ENCODE results near the gene CCDC57.

Gene CCDC57

GRCh38 chr17:82252511-82253178 is 40.0 kb upstream of the CCDC57 start:
- Histone ChIP-seq H3K9me3 (ENCODE audit: control insufficient read depth, low read length) (no peaks in the 10 kb centered on the region), H3K4me1 (ENCODE audit: control insufficient read depth, insufficient read depth, low read length) (peaks cover 2% of the 10 kb centered on the region), H3K36me3 (ENCODE audit: control insufficient read depth, insufficient read depth, low read length, severe bottlenecking) (peaks cover 86% of the 10 kb centered on the region), H3K9ac (ENCODE audit: low read length) (no peak overlapping the region), H3K27me3 (replicated peaks; ENCODE audit: control insufficient read depth, insufficient read depth, low read length) (no peaks in the 10 kb centered on the region), H3K4me3 (ENCODE audit: low read length) (no peak overlapping the region)
- no peak for DNase-seq (ENCODE audit: low read depth)

- no peak for DNase-seq (ENCODE audit: low read depth)
- no peaks in the 10 kb centered on the region for H3K27me3 ChIP-seq (replicated peaks; ENCODE audit: control insufficient read depth, insufficient read depth, low read length)
- no peak overlapping the region for H3K9ac ChIP-seq (ENCODE audit: low read length)
- peaks cover 84% of the 10 kb centered on the region for H3K36me3 ChIP-seq (ENCODE audit: control insufficient read depth, insufficient read depth, low read length, severe bottlenecking)
- H3K4me3 ChIP-seq (ENCODE audit: low read length) = no peak overlapping the region
- no peaks in the 10 kb centered on the region for H3K9me3 ChIP-seq (ENCODE audit: control insufficient read depth, low read length)
- peaks cover 17% of the 10 kb centered on the region for H3K4me1 ChIP-seq (ENCODE audit: control insufficient read depth, insufficient read depth, low read length)
These were observed 38.3 kb upstream of the CCDC57 start for GRCh38 chr17:82250868-82251500.

- H3K36me3 ChIP-seq (ENCODE audit: control insufficient read depth, insufficient read depth, low read length, severe bottlenecking) = peaks cover 84% of the 10 kb centered on the region
- no peak for DNase-seq (ENCODE audit: low read depth)
- no peak overlapping the region for H3K9ac ChIP-seq (ENCODE audit: low read length)
- peaks cover 19% of the 10 kb centered on the region for H3K4me1 ChIP-seq (ENCODE audit: control insufficient read depth, insufficient read depth, low read length)
- no peaks in the 10 kb centered on the region for H3K9me3 ChIP-seq (ENCODE audit: control insufficient read depth, low read length)
- no peak overlapping the region for H3K4me3 ChIP-seq (ENCODE audit: low read length)
- H3K27me3 ChIP-seq (replicated peaks; ENCODE audit: control insufficient read depth, insufficient read depth, low read length) = no peaks in the 10 kb centered on the region
These were observed 37.4 kb upstream of the CCDC57 start for GRCh38 chr17:82249896-82250581.

GRCh38 chr17:82248815-82249674 is 36.4 kb upstream of the CCDC57 start:
- Histone ChIP-seq H3K36me3 (ENCODE audit: control insufficient read depth, insufficient read depth, low read length, severe bottlenecking) (peaks cover 94% of the 10 kb centered on the region), H3K4me3 (ENCODE audit: low read length) (no peak overlapping the region), H3K27me3 (replicated peaks; ENCODE audit: control insufficient read depth, insufficient read depth, low read length) (no peaks in the 10 kb centered on the region)

GRCh38 chr17:82247856-82248671 is 35.4 kb upstream of the CCDC57 start:
- Histone ChIP-seq H3K4me3 (ENCODE audit: low read length) (no peak overlapping the region), H3K27me3 (replicated peaks; ENCODE audit: control insufficient read depth, insufficient read depth, low read length) (no peaks in the 10 kb centered on the region), H3K36me3 (ENCODE audit: control insufficient read depth, insufficient read depth, low read length, severe bottlenecking) (peaks cover 98% of the 10 kb centered on the region), H3K9me3 (ENCODE audit: control insufficient read depth, low read length) (no peaks in the 10 kb centered on the region), H3K9ac (ENCODE audit: low read length) (peak overlapping the region; percentile 50), H3K4me1 (ENCODE audit: control insufficient read depth, insufficient read depth, low read length) (peaks cover 25% of the 10 kb centered on the region)
- DNase-seq (ENCODE audit: low read depth) = no peak

More at GRCh38 chr17:82248815-82249674, 36.4 kb upstream of the CCDC57 start:
- Histone ChIP-seq H3K4me1 (ENCODE audit: control insufficient read depth, insufficient read depth, low read length) (peaks cover 19% of the 10 kb centered on the region), H3K9me3 (ENCODE audit: control insufficient read depth, low read length) (no peaks in the 10 kb centered on the region), H3K9ac (ENCODE audit: low read length) (no peak overlapping the region)
- no peak for DNase-seq (ENCODE audit: low read depth)

GRCh38 chr17:82247182-82247823 is 34.7 kb upstream of the CCDC57 start:
- Histone ChIP-seq H3K4me1 (ENCODE audit: control insufficient read depth, insufficient read depth, low read length) (peaks cover 32% of the 10 kb centered on the region), H3K9ac (ENCODE audit: low read length) (peak overlapping the region; percentile 50), H3K9me3 (ENCODE audit: control insufficient read depth, low read length) (no peaks in the 10 kb centered on the region), H3K36me3 (ENCODE audit: control insufficient read depth, insufficient read depth, low read length, severe bottlenecking) (peaks cover 91% of the 10 kb centered on the region), H3K27me3 (replicated peaks; ENCODE audit: control insufficient read depth, insufficient read depth, low read length) (no peaks in the 10 kb centered on the region), H3K4me3 (ENCODE audit: low read length) (no peak overlapping the region)
- DNase-seq (ENCODE audit: low read depth) = no peak

GRCh38 chr17:82246365-82247181 is 33.9 kb upstream of the CCDC57 start:
- no peak overlapping the region for H3K4me3 ChIP-seq (ENCODE audit: low read length)
- H3K9me3 ChIP-seq (ENCODE audit: control insufficient read depth, low read length) = no peaks in the 10 kb centered on the region
- peaks cover 84% of the 10 kb centered on the region for H3K36me3 ChIP-seq (ENCODE audit: control insufficient read depth, insufficient read depth, low read length, severe bottlenecking)
- H3K27me3 ChIP-seq (replicated peaks; ENCODE audit: control insufficient read depth, insufficient read depth, low read length) = no peaks in the 10 kb centered on the region
- no peak for DNase-seq (ENCODE audit: low read depth)
- peaks cover 37% of the 10 kb centered on the region for H3K4me1 ChIP-seq (ENCODE audit: control insufficient read depth, insufficient read depth, low read length)
- peak overlapping the region; percentile 50 for H3K9ac ChIP-seq (ENCODE audit: low read length)

- no peak for DNase-seq (ENCODE audit: low read depth)
- Histone ChIP-seq H3K27me3 (replicated peaks; ENCODE audit: control insufficient read depth, insufficient read depth, low read length) (no peaks in the 10 kb centered on the region), H3K9ac (ENCODE audit: low read length) (peak overlapping the region; percentile 50), H3K36me3 (ENCODE audit: control insufficient read depth, insufficient read depth, low read length, severe bottlenecking) (peaks cover 78% of the 10 kb centered on the region), H3K4me3 (ENCODE audit: low read length) (no peak overlapping the region), H3K9me3 (ENCODE audit: control insufficient read depth, low read length) (no peaks in the 10 kb centered on the region), H3K4me1 (ENCODE audit: control insufficient read depth, insufficient read depth, low read length) (peaks cover 43% of the 10 kb centered on the region)
These were observed 33.4 kb upstream of the CCDC57 start for GRCh38 chr17:82246040-82246364.

- H3K36me3 ChIP-seq (ENCODE audit: control insufficient read depth, insufficient read depth, low read length, severe bottlenecking) = peaks cover 72% of the 10 kb centered on the region
These were observed 32.7 kb upstream of the CCDC57 start for GRCh38 chr17:82245134-82246039.

More at GRCh38 chr17:82245134-82246039, 32.7 kb upstream of the CCDC57 start:
- DNase-seq (ENCODE audit: low read depth) = no peak
- no peaks in the 10 kb centered on the region for H3K9me3 ChIP-seq (ENCODE audit: control insufficient read depth, low read length)
- no peak overlapping the region for H3K4me3 ChIP-seq (ENCODE audit: low read length)
- H3K4me1 ChIP-seq (ENCODE audit: control insufficient read depth, insufficient read depth, low read length) = peaks cover 49% of the 10 kb centered on the region
- no peaks in the 10 kb centered on the region for H3K27me3 ChIP-seq (replicated peaks; ENCODE audit: control insufficient read depth, insufficient read depth, low read length)
- H3K9ac ChIP-seq (ENCODE audit: low read length) = peak overlapping the region; percentile 50
